22Rv1 (cell line): ENCODE data around the gene NEDD4L.

Experiments
- CTCF ChIP-seq: fragments of 450-650 bp; IDR thresholded peaks from 2 replicates; pipeline ENCODE4 v1.5.1; 2017; ENCODE audit warnings: mild to moderate bottlenecking
- ZFX ChIP-seq: fragments of 450-650 bp; IDR thresholded peaks from 2 replicates; pipeline ENCODE4 v1.6.1; 2017; ENCODE audit warnings: antibody characterized with exemption, borderline replicate concordance

GRCh38 chr18:58307441-58307840 lies 263.4 kb downstream of the NEDD4L start:
- no peak for TF ChIP-seq CTCF
- TF ChIP-seq ZFX, result no peak
